ENCODE results near the gene BABAM2.

Gene BABAM2

GRCh38 chr2:28373854-28374253, 483.3 kb downstream of the BABAM2 start:
- H3K27me3 ChIP-seq (ENCODE audit: control insufficient read depth, insufficient read depth, low read length) = no peaks in the 10 kb centered on the region
- no peaks in the 10 kb centered on the region for H3K9me3 ChIP-seq (ENCODE audit: control insufficient read depth, low read length)
- no peak for TF ChIP-seq CTCF (IDR thresholded peaks at IDR 0.05)
- no peak overlapping the region for H3K4me2 ChIP-seq (ENCODE audit: low read length)
- H3K27ac ChIP-seq = no peak overlapping the region
- no peaks in the 10 kb centered on the region for H3K4me1 ChIP-seq
- H3K4me3 ChIP-seq (ENCODE audit: low read depth, low read length) = no peak overlapping the region
- H3K36me3 ChIP-seq (ENCODE audit: control insufficient read depth, insufficient read depth, low read length) = no peaks in the 10 kb centered on the region
- no peak overlapping the region for H3K9ac ChIP-seq
- H3K79me2 ChIP-seq = no peaks in the 10 kb centered on the region
- H2AFZ ChIP-seq = no peak overlapping the region

DNA sequence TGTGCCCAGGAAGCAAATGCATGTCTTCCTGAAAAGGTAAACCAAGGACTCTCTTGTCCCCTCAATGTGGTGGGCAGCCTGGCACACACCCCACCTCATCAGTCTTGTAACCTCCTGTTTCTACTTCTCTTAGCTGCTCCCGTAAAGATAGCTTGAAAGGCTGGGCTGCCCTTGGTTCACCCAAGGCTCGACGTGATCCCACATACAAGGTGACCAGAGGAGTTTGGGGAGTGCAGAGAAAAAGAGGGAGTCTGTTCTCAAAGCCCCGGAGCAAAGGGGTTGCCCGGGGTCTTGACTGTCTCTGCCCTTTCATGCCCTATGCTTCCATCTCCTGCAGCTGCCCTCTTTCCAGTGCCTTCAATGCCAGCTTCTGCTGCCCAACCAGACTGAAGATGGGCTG, 483.8 kb downstream of the BABAM2 start:
- Histone ChIP-seq H3K36me3 (ENCODE audit: control insufficient read depth, insufficient read depth, low read length) (no peaks in the 10 kb centered on the region), H3K27ac (no peak overlapping the region), H3K4me2 (ENCODE audit: low read length) (no peak overlapping the region), H3K4me3 (ENCODE audit: low read depth, low read length) (no peak overlapping the region), H3K79me2 (no peaks in the 10 kb centered on the region), H2AFZ (no peak overlapping the region), H3K4me1 (no peaks in the 10 kb centered on the region), H3K9me3 (ENCODE audit: control insufficient read depth, low read length) (no peaks in the 10 kb centered on the region), H3K9ac (no peak overlapping the region), H3K27me3 (ENCODE audit: control insufficient read depth, insufficient read depth, low read length) (no peaks in the 10 kb centered on the region)
- no peak for TF ChIP-seq CTCF (IDR thresholded peaks at IDR 0.05)

- H3K4me3 ChIP-seq (ENCODE audit: low read depth, low read length) = no peak overlapping the region
- no peak overlapping the region for H2AFZ ChIP-seq
- no peak overlapping the region for H3K27ac ChIP-seq
- H3K27me3 ChIP-seq (ENCODE audit: control insufficient read depth, insufficient read depth, low read length) = no peaks in the 10 kb centered on the region
- H3K36me3 ChIP-seq (ENCODE audit: control insufficient read depth, insufficient read depth, low read length) = no peaks in the 10 kb centered on the region
- H3K9me3 ChIP-seq (ENCODE audit: control insufficient read depth, low read length) = no peaks in the 10 kb centered on the region
- H3K9ac ChIP-seq = no peak overlapping the region
- TF ChIP-seq CTCF (IDR thresholded peaks at IDR 0.05) = no peak
- no peaks in the 10 kb centered on the region for H3K4me1 ChIP-seq
- no peak overlapping the region for H3K4me2 ChIP-seq (ENCODE audit: low read length)
- no peaks in the 10 kb centered on the region for H3K79me2 ChIP-seq
Observed at GRCh38 chr2:28375236-28375635, 484.7 kb downstream of the BABAM2 start.

DNA sequence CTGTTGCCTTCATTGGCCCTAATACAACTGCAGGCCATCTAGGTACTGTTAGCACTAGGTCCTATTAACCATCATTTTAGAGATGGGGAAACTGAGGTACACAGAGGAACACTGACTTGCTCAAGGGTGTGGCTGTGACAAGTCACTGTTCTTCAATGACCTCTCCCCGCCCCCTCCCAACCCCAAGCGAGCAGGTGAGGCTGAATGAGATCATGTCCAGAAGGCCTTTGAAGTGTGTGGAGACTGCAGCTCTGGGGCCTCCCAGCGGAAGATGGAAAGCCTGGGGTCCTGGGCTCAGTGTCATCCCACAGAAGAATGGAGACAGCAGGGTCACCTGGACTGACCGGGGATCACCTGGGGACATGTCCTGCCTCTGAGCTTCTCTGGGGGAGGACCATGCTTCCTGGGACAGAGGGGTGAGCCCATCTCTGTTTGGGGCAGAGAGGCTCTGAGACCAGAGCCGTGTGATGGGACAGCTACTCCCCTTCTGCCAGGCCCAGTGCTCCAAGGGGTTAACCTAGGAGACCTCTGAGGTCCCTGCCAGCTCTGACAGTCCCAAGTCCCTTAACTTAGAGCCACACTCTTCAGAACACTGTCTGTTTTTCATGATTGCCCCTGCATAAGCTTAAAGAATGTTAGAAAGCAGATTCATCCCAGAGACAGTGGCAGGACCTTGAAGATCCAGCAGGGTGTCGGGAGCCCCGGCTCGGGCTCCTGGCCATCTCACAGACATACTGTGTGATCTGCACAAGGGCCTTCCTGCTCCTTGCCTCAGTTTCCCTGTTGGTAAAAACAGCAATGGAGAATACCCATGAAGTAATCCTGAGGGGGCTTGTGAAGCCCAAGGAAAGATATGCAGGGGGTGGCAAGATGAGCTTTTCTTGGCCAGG, 485.5 kb downstream of the BABAM2 start:
- H3K79me2 ChIP-seq = no peaks in the 10 kb centered on the region
- no peaks in the 10 kb centered on the region for H3K27me3 ChIP-seq (ENCODE audit: control insufficient read depth, insufficient read depth, low read length)
- H3K4me3 ChIP-seq (ENCODE audit: low read depth, low read length) = no peak overlapping the region
- H2AFZ ChIP-seq = no peak overlapping the region
- no peak overlapping the region for H3K9ac ChIP-seq
- no peak overlapping the region for H3K27ac ChIP-seq
- H3K9me3 ChIP-seq (ENCODE audit: control insufficient read depth, low read length) = no peaks in the 10 kb centered on the region
- no peak for TF ChIP-seq CTCF (IDR thresholded peaks at IDR 0.05)
- no peak overlapping the region for H3K4me2 ChIP-seq (ENCODE audit: low read length)
- H3K4me1 ChIP-seq = no peaks in the 10 kb centered on the region
- H3K36me3 ChIP-seq (ENCODE audit: control insufficient read depth, insufficient read depth, low read length) = no peaks in the 10 kb centered on the region

All from parathyroid adenoma (tissue), 2 donors.